IMR-90 (cell line): Measurements from ENCODE around the gene SV2A.

Experiments used
- CEBPB ChIP-seq: IDR thresholded peaks from 2 replicates; pipeline ENCODE4 v1.6.1; 2012; ENCODE audit warnings: low read depth, low read length, improper control_type of control experiment
- MAZ ChIP-seq: IDR thresholded peaks from 2 replicates; pipeline ENCODE4 v1.6.1; 2012; ENCODE audit warnings: low read depth, mild to moderate bottlenecking, low read length, improper control_type of control experiment, moderate library complexity, borderline replicate concordance
- POLR2A ChIP-seq: IDR thresholded peaks from 2 replicates; pipeline ENCODE4 v1.6.1; 2012; ENCODE audit warnings: mild to moderate bottlenecking, low read depth, low read length
- TF ChIP-seq, protein P1 (sequence below): conservative IDR thresholded peaks from 2 replicates; pipeline ENCODE4 v1.5.1; 2012; ENCODE audit warnings: mild to moderate bottlenecking, low read depth, low read length, improper control_type of control experiment
- TF ChIP-seq, protein P2 (sequence below): fragments of 150-350 bp; IDR thresholded peaks from 2 replicates; pipeline ENCODE4 v1.6.1; 2017; ENCODE audit warnings: mild to moderate bottlenecking, antibody characterized with exemption, low read length, low read depth

DNA sequence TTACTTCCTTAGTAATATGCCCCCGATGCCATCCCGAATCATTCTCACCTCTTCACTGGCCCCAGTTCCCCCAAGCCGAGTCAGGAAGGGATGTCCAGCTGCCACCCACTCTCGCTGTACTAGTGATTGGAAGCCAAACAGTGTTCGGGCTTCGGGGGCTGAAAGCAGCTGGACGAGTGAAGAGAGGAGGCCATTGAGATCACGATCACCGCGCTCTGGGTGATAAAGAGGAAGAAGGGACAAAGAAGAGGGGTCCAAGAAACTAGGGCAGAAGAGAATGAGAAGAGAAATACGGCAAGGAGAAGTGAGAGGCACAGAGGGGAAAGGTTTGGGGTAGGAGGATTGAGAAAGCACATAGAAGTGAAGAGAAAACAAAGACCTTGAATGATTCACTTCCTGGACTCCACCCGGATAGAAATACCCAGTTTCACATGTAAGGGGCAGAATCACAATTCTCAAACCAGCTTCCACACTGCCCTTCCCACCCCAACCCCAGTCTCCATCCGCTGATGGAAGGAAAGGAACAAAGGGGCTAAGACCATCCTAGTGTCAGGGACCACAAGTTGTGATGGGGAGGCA is 13.7 kb upstream of the SV2A start:
- TF ChIP-seq, protein P1, sequence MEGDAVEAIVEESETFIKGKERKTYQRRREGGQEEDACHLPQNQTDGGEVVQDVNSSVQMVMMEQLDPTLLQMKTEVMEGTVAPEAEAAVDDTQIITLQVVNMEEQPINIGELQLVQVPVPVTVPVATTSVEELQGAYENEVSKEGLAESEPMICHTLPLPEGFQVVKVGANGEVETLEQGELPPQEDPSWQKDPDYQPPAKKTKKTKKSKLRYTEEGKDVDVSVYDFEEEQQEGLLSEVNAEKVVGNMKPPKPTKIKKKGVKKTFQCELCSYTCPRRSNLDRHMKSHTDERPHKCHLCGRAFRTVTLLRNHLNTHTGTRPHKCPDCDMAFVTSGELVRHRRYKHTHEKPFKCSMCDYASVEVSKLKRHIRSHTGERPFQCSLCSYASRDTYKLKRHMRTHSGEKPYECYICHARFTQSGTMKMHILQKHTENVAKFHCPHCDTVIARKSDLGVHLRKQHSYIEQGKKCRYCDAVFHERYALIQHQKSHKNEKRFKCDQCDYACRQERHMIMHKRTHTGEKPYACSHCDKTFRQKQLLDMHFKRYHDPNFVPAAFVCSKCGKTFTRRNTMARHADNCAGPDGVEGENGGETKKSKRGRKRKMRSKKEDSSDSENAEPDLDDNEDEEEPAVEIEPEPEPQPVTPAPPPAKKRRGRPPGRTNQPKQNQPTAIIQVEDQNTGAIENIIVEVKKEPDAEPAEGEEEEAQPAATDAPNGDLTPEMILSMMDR = no peak
- TF ChIP-seq, protein P2, sequence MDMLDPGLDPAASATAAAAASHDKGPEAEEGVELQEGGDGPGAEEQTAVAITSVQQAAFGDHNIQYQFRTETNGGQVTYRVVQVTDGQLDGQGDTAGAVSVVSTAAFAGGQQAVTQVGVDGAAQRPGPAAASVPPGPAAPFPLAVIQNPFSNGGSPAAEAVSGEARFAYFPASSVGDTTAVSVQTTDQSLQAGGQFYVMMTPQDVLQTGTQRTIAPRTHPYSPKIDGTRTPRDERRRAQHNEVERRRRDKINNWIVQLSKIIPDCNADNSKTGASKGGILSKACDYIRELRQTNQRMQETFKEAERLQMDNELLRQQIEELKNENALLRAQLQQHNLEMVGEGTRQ = no peak
- no peak for TF ChIP-seq CEBPB
- no peak for TF ChIP-seq POLR2A
- TF ChIP-seq MAZ = no peak
